Activated CD4-positive, alpha-beta T cell treated with anti-CD3 and anti-CD28 coated beads for 48 hours (primary cell): ENCODE measurements around the gene NLRP9.

Experiments
- DNase-seq: peaks from one replicate; pipeline ENCODE4 v3.0.0-alpha.2; 2020

Gene NLRP9

DNA sequence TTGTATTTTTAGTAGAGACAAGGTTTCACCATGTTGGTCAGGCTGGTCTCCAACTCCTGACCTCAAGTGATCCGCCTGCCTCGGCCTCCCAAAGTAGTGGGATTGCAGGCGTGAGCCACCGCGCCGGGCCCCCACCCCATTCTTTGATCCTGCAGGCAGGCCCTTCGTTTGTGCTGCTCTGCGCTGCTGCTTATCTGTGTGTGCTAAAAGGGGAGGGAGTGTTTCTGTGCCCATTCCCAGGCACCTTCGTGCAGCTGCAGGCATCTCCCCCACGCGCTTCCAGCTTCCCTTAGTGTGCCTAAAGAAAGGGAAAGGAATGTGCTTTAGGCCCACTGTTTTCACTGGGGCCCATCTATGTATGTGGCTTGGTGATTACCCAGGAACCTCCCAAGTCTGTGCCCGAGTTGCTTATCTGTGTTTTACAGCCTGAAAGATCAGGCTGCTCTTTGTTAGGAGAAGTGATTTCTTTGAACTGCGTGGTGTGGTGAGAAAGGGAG, 36.0 kb downstream of the NLRP9 start:
- no peak for DNase-seq

DNA sequence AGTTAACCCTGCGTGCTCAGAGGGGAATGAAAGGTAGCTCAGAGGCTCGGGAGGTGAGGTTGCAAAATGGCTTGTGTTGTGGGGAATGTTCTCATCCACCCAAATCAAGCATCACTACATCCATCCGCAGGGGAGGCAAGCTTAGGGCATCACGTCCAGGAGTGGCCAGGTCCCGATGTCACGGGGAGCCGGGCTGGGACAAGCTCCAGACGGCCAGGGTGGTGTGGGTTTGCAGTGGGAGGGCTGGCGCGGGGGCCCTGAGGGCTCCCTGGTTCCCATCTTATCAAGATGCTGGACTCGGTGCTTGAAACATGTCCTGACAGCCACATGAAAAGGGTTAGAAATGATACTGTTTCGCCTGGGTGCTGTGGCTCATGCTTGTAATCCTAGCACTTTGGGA, 37.4 kb downstream of the NLRP9 start:
- DNase-seq = no peak

- DNase-seq = no peak
These were observed 39.0 kb downstream of the NLRP9 start for GRCh38 chr19:55699221-55699620.

DNA sequence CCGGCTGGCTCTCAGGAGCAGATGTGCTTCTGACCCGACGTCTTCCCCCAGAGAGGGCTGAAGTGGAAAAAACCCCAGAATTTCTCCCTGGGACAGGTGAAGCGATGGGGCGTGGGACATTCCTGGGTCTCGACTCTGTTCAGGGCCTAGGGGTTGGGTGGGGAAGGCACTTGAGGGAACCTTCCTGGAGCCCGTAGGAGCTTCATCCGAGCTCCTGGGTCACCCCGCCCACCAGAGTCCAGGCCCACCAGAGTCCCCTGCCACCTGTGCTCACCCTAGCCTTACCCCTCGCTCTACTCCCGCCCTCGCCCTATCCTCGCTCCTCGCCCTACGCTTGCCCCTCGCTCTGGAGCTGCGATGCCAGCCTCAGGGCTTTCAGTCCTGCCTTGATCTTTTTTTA, 39.9 kb downstream of the NLRP9 start:
- no peak for DNase-seq

DNA sequence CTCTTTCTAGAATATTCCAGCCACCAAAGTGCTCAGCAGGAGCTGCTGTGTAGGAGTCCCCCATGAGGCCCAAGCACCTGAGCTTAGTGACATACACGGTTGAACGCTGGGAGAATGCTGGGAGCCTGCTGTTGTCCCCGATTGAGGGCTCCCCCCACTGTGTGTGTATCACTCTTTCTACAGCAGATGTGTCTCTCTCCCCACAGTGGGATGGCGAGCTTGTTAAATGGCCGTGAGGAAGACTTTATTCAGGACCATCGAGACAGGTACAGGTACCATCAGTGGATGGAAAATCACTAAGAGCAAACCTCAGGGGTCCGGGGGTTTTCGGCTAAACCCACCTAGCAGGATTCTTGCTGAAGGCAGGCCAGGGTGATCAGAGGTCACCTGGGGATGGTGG, 40.5 kb downstream of the NLRP9 start:
- no peak for DNase-seq

GRCh38 chr19:55697069-55697440, 41.1 kb downstream of the NLRP9 start:
- DNase-seq = no peak

- no peak for DNase-seq
These were observed 41.7 kb downstream of the NLRP9 start for GRCh38 chr19:55696301-55697068.

DNA sequence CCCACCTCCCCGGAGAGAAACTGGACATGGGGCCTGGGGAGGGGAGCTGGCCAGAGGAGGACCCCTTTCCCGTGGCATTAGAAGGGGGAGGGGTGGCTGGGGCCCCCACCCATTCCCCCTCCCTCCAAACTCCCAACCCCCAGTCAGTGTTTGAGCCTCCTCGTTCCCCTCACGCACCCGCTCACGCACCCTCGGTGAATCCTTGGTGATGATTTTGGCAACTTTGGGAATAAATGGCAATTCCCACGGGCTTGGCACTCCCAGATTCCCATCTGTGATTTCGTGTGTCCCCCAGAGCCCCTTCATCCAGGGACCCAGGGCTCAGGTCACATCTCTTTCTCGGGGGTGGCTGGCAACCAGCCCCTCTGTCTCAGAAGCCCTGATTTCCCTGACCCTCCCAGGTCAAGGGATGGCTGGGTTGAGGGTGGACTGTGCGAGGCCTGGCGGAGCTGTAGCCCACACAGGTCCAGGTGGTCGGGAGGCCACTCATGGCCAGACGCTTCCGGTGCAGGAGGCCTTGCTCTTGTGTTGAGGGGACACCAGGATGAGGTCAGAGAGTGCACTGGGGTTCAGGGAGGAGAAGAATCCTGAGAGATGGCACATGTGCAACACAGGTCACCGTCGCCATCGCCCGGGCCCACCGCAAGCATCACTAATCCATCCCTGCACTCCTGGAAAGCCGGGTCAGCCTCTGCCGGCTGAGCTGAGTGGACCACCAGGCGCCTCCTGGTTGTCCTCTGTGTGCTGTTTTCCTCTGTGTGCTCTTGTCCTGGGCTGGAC, 42.5 kb downstream of the NLRP9 start:
- DNase-seq = no peak

DNA sequence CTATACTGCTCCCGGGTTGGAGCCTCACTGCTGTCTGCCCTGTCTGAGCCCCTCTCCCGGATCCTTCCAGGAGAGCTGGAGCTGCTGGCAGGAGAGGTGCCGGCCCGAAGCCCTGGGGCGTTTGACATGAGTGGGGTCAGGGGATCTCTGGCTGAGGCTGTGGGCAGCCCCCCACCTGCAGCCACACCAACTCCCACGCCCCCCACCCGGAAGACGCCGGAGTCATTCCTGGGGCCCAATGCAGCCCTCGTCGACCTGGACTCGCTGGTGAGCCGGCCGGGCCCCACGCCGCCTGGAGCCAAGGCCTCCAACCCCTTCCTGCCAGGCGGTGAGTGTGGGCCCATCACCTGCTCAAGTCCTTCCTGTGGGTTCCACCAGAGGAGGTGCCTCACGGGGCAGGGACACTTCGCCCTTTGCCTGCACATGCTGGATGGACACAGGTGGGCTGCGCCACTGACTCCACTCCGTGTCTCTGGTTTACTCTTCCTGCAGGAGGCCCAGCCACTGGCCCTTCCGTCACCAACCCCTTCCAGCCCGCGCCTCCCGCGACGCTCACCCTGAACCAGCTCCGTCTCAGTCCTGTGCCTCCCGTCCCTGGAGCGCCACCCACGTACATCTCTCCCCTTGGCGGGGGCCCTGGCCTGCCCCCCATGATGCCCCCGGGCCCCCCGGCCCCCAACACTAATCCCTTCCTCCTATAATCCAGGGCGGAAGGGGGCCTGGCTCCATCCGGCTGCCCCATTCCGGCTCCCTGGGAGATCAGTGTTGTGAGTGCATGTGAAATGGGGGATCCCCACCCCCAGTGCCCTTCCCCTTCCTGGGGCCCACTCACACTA, 43.3 kb downstream of the NLRP9 start:
- no peak for DNase-seq

DNA sequence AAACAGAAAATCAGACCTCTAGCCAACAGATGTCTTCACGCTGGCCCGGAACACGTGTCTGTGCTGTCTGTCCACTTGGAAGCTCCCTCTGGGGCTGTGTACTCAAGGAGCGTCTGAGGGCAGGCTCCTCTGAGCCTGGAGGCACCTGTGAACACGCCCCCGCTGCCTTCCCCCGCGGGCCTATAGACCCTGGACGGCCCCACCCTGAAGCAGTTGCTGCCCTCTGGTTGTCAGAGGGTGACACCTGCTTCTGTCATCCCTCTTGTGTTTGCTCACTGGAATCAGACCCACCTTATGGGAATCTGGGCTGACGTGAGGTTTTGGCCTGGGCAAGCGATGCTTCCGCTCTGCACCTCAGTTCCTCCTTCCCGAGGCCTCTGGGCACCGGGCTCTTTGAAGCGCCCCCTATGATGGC, 44.0 kb downstream of the NLRP9 start:
- DNase-seq = no peak

- DNase-seq = no peak
These were observed 44.7 kb downstream of the NLRP9 start for GRCh38 chr19:55693336-55693974.

DNA sequence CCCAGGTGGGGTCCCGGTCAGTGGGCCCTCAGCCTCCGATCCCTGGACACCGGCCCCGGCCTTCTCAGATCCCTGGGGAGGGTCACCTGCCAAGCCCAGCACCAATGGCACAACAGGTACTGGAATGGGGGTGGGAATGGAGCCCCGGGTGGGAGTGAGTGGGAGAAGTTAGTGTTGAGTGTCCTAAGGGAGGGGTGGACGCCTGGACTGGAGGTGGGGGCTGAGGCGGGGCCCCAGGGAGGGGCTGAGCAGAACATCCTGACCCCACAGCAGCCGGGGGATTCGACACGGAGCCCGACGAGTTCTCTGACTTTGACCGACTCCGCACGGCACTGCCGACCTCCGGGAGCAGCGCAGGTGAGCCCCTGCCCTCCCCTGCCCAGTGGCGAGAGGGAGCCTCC, 45.5 kb downstream of the NLRP9 start:
- no peak for DNase-seq

- no peak for DNase-seq
These were observed 46.4 kb downstream of the NLRP9 start for GRCh38 chr19:55691561-55692481.

DNA sequence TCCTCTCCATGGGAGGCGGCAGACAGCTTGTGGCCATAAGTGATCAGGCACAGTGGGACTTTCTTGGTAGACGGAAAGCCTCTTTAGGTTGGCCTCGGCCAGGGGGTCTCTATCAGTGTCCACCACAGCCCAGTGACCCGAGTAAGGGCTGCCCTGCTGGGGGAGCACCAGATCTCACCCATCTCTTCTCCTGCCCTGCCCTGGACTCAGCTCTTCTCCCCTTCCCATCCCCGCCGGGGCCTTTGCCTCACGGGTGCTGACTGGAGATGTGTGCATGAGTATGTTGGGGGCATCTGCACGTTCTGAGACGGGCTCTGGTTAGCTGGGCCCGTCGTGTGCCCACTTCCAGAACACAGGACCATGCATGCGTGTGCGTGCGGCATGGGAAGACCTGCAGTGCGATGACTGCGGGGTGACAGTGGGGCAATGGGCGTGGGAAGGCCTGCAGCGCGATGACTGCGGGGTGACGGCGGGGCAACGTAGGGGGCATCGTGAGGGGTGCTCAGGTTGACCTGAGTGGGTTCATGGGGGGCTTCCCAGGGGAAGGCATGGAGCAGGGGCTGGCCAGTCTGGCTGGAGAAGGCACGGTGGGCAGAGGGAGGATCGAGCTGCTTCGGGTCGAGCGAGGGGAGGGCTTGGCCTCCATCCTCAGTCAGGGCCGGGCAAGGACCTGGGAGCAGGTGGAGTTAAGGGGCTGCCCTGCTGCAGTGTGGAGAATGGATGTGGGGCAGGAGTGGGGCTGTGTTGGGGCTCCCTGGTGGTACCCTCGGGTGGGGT, 47.2 kb downstream of the NLRP9 start:
- DNase-seq = no peak

DNA sequence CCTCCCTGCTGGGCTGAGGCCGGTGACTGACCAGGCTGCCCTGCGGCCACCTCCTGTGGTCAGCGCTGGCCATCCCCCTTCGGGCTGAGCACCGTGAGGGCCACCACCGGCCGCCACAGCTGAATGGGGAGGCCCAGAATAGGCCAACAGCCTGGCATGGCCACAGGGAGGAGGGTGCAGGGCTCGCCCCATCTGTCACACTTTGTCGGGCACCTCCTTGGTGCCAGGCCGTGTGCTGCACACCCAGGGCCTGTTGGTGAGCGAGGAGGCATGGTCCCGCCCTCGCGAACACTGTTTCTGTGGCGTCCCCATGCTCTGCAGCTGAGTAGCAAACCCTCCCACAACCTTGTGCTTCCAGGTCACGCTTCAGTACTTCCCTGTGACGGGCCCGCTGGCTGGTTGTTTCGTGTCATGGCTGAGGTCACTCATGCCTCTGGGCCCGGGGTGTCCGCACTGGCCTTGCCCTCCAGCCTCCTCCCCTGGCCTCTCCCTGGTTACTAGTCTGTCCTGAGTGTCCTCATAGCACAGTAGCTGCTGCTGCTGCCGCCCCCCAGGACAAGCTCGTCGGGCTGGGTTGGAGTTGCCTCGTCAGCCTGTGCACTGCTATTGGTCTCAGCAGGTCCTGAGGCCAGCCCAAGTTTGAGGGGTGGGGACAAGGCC, 48.0 kb downstream of the NLRP9 start:
- no peak for DNase-seq

- no peak for DNase-seq
These were observed 48.6 kb downstream of the NLRP9 start for GRCh38 chr19:55689411-55690108.

DNA sequence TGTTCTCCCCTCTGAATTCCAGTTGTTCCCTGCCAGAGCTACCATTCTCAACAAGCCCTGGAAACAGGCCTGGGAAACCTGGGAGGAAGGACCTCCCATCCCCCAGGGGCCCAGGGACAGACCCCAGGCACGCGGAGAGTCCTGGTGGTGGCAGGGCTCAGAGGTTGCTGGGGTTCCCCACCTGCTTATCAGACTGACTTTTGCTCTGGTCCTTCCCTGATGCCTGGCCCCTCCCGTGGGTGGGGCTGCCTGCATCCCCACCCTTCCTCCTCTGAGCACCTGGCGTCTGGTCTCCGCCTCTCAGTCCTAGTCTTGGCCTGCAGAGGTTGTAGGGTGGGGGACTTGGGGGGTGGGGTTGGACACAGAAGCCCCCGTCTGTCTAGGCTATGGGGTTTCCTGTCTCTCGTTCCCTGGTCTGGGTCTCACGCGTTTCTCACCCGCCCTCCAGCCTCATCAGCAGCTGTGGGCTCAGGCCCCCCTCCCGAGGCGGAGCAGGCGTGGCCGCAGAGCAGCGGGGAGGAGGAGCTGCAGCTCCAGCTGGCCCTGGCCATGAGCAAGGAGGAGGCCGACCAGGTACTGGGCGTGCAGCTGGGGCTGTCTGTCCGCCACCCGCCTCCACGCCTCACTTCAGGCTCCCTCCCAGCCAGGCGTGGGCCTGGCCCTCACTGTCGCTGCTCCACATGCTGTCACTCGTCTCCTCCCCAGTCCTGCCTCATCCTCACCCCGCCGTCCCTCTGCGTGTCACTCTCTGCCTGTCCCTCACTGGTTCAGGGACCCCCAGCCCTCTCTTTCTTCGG, 49.6 kb downstream of the NLRP9 start:
- no peak for DNase-seq

DNA sequence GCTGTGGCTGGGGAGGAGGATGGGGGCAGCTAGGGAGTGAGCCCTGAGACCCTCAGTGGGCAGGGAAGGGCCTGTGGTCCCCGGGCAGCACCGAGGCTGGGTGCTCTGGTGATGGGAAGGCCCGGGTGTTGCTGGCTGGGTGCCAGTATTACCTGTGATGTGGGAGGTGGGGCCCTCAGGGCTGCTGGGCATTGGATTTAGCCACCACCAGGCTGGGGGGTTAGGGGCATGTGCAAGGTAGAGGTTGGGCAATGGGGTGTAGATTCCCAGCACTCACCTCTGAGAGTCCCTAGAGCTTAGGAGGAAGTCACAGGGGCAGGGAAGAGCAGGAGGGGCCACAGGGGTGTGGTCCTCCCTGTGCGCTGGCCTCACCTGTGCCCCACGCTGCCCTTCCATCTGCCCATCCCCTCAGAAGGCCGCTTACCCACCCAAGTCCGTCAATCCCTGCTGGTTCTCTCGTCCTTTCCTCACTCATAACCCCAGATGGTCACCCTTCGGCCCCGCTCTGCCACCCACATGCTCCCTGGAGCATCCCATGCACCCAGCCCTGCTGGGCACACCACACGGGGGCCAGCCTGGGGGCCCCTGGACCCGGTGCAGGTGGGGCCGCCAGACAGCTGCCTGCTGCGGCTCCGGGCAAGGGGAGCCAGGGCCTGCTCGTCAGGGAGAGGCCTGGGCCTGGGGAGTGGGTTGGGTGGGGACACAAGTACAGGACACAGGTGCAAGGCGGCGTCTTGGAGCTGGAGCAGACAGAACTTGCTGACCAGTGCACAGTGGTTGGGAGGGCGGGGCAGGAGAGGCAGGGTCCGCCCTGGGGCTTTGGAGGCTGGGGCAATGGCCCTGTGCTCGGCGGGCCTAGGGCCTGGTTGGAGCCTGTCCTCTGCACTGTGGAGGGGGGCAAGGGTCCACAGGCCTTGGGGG, 50.7 kb downstream of the NLRP9 start:
- no peak for DNase-seq
